NT2/D1 (cell line): ENCODE data around the gene KRT80.
A peak's percentile ranks its signal among the peaks of the same experiment; 100 is the strongest.

Source experiments
- DNase-seq: peaks from one replicate; pipeline ENCODE4 v3.0.0-alpha.2; 2011; ENCODE audit warnings: low read depth, low spot score
- H3K27me3 ChIP-seq: 2 replicates; pipeline ENCODE4 v1.6.0; 2011; ENCODE audit warnings: mild to moderate bottlenecking; ENCODE audit not compliant: insufficient read length, insufficient read depth
- H3K36me3 ChIP-seq: 2 replicates; pipeline ENCODE4 v1.6.1; 2011; ENCODE audit warnings: mild to moderate bottlenecking, low read length, mixed read lengths; ENCODE audit not compliant: insufficient read depth, insufficient read length
- H3K4me1 ChIP-seq: 2 replicates; pipeline ENCODE4 v1.5.1; 2011; ENCODE audit not compliant: insufficient read depth, insufficient read length
- H3K4me3 ChIP-seq: 2 replicates; pipeline ENCODE4 v1.5.1; 2011; ENCODE audit warnings: low read depth; ENCODE audit not compliant: insufficient read length
- H3K9ac ChIP-seq: 2 replicates; pipeline ENCODE4 v1.6.0; 2011; ENCODE audit warnings: low read depth; ENCODE audit not compliant: insufficient read length
- H3K9me3 ChIP-seq: 2 replicates; pipeline ENCODE4 v1.5.1; 2011; ENCODE audit warnings: mild to moderate bottlenecking, low read length; ENCODE audit not compliant: insufficient read depth
- SUZ12 ChIP-seq: IDR thresholded peaks from 2 replicates; pipeline ENCODE4 v1.6.1; 2011; ENCODE audit not compliant: insufficient read length, insufficient read depth; ENCODE audit errors: extremely low read depth
- YY1 ChIP-seq: IDR thresholded peaks from 2 replicates; pipeline ENCODE4 v1.6.1; 2011; ENCODE audit not compliant: insufficient read length, insufficient read depth
- ZNF274 ChIP-seq: IDR thresholded peaks from 2 replicates; pipeline ENCODE4 v1.6.1; 2011; ENCODE audit warnings: mild to moderate bottlenecking, low read depth, low read length

Gene KRT80

DNA sequence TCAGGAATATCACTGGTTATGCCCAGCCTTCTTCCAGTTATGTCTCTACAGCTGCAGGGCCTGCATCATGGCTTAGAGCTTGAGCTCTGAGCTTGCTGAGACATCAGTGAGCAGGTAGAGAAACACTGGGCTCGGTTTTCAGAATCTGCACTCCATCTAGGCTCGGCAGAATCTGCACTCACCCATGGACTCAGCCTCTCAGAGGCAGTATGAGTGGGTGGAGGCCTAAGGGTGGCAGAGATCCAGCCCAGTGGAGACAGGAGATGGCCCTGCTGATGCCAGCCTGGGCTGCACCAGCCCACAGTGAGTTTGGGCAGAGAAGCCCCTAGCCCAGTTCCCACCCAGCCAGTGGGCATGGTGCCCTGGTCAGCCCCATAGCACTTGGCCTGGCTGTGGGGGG is 12.8 kb downstream of the KRT80 start:
- peaks cover 45% of the 10 kb centered on the region for H3K4me1 ChIP-seq
- no peaks in the 10 kb centered on the region for H3K9me3 ChIP-seq
- no peaks in the 10 kb centered on the region for H3K27me3 ChIP-seq
- no peak overlapping the region for H3K9ac ChIP-seq
- H3K4me3 ChIP-seq = no peak overlapping the region
- H3K36me3 ChIP-seq = no peaks in the 10 kb centered on the region
- no peak for TF ChIP-seq SUZ12
- no peak for TF ChIP-seq ZNF274
- no peak for TF ChIP-seq YY1
- no peak for DNase-seq

DNA sequence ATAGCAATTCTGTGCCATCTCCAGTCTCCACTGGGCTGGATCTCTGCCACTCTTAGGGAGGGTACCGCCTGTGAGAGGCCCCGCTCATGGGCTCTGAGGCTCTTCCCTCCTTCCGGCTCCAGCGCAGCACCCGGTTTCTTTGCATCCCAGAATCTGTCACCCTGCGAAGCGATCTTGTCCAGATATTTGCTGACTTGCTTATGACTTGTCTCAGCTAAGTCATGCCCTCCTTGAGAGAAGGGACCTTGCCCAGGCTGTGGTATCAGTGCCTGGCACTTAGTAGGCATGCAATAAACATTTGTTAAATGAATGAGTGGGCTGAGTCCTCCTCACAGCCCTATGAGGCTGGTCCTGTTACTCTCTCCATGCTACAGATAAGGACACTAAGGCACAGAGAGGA is 13.4 kb downstream of the KRT80 start:
- H3K27me3 ChIP-seq = no peaks in the 10 kb centered on the region
- TF ChIP-seq YY1 = no peak
- TF ChIP-seq SUZ12 = no peak
- TF ChIP-seq ZNF274 = no peak
- no peak overlapping the region for H3K9ac ChIP-seq
- no peaks in the 10 kb centered on the region for H3K36me3 ChIP-seq
- H3K4me3 ChIP-seq = no peak overlapping the region
- peaks cover 44% of the 10 kb centered on the region for H3K4me1 ChIP-seq
- H3K9me3 ChIP-seq = no peaks in the 10 kb centered on the region
- no peak for DNase-seq

DNA sequence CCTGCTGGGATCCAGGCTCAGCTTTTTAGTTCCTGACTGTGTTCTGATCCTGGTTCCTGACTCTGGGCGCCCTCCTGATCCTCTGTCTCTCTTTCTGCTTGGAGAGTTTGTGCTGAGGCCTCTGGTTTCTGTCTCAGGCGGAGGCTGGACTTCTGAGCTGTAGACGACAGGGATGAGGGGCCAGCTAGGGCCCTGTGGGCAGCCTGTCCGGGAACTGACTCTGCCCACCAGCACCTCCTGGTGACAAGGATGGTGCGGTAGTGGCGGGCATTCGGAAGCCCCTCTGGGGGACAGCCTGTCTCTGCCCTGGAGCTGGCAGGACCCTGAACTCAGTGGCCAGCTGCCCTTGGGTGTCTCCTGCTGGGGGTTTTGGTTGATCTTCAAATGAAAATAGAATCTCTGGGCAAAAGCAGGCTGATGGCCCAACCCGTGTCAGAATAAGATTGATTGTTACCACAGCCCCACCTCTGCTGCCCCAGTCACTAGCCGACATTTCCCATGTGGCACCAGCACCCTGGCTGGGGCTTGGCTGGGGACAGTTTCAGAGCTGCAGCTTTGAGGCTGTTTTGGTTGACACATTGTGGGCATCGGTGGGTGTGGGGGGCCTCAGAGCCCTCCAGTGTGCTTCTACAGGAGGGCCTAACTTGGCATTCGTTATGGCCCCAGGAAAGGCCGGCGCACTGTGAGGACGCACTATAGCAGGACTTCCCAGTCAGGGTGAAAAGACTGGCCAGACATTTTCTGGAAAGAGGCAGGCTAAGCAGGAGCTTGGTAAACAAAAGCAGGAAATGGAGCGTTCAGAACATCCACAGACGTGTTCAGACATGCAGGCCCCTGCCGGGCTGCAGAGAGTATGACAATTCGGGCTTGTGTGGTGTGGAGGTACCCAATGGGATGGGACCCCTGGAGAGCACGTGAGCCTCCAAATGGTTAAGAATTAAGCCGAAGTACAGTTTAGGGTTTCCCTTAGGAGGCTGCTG is 16.2 kb downstream of the KRT80 start:
- H3K9me3 ChIP-seq = no peaks in the 10 kb centered on the region
- DNase-seq = no peak
- no peaks in the 10 kb centered on the region for H3K27me3 ChIP-seq
- peaks cover 28% of the 10 kb centered on the region for H3K4me1 ChIP-seq
- no peaks in the 10 kb centered on the region for H3K36me3 ChIP-seq
- H3K4me3 ChIP-seq = no peak overlapping the region
- TF ChIP-seq SUZ12 = no peak
- no peak for TF ChIP-seq YY1
- no peak for TF ChIP-seq ZNF274
- H3K9ac ChIP-seq = no peak overlapping the region

DNA sequence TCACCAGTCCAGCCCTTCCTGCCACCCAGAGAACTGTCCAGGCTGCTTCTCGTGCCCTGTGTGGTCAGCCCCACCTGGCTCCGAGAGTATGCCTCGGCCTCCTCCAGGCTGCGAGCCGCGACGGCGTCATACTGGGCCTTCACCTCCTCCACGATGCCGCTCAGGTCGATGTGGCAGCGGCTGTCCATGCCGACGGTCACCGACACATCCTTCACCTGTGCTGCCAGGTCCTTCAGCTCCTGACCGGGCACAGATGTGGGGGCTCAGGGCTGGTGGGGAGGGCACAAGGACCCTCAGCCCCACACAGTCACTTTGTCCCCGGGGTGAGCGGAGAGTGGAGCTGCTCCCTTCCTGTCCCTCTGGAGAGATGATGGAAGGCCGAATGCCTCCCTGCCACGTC is 18.3 kb downstream of the KRT80 start:
- Histone ChIP-seq H3K9ac (peak overlapping the region; percentile 11), H3K27me3 (no peaks in the 10 kb centered on the region), H3K4me1 (peaks cover 28% of the 10 kb centered on the region), H3K9me3 (no peaks in the 10 kb centered on the region), H3K36me3 (no peaks in the 10 kb centered on the region), H3K4me3 (no peak overlapping the region)
- no peak for TF ChIP-seq YY1
- TF ChIP-seq SUZ12 = no peak
- no peak for TF ChIP-seq ZNF274
- DNase-seq = no peak

DNA sequence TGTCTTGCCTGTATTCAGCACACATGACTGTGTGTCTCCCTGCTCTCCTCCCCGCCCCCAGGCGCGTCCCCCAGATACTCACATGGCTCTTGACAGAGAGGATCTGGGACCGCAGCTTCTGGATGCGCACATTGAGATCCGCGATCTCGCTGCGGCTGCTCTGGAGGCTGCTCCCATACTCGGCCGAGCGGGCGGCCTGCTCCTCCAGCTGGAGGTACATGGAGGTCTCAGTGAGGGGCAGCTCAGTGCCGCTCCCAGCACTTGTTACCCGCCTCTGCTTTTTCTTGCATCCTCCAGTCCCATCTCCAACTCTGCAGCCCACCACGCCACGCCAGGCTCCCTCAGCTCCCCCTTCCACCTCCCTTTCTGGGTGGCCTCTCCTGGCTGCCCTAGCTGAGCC is 18.9 kb downstream of the KRT80 start:
- Histone ChIP-seq H3K9ac (no peak overlapping the region), H3K9me3 (no peaks in the 10 kb centered on the region), H3K27me3 (no peaks in the 10 kb centered on the region), H3K4me1 (peaks cover 29% of the 10 kb centered on the region), H3K4me3 (no peak overlapping the region), H3K36me3 (no peaks in the 10 kb centered on the region)
- DNase-seq = no peak
- TF ChIP-seq ZNF274 (no peak), YY1 (no peak), SUZ12 (no peak)

DNA sequence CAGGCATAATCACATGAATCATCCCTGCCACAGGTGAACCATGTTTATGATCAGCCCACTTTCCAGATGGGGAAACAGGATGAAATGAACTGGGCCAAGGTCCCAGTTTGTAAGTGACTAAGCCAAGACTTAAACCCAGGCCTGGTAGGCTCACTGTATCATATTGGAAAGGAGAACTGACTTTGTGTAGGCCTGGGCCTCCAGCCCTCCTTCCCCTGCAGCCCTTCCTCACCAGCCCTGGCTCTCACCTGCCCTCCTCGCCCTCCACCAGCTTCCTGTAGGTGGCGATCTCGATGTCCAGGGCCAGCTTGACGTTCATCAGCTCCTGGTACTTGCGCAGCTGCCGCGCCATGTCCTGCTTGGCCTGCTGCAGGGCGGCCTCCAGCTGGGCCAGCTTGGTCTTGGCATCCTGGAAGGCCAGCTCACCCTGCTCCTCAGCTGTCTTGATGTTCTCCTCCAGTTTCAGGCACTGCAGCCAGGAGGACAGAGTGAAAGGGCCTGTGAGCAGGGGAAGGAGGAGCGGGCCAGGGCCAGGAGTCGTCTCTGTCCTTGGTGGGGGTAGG is 19.8 kb downstream of the KRT80 start:
- H3K9me3 ChIP-seq = no peaks in the 10 kb centered on the region
- TF ChIP-seq ZNF274 (no peak), SUZ12 (no peak), YY1 (no peak)
- no peak overlapping the region for H3K4me3 ChIP-seq
- DNase-seq = no peak
- H3K9ac ChIP-seq = no peak overlapping the region
- no peaks in the 10 kb centered on the region for H3K36me3 ChIP-seq
- peaks cover 24% of the 10 kb centered on the region for H3K4me1 ChIP-seq
- no peaks in the 10 kb centered on the region for H3K27me3 ChIP-seq

DNA sequence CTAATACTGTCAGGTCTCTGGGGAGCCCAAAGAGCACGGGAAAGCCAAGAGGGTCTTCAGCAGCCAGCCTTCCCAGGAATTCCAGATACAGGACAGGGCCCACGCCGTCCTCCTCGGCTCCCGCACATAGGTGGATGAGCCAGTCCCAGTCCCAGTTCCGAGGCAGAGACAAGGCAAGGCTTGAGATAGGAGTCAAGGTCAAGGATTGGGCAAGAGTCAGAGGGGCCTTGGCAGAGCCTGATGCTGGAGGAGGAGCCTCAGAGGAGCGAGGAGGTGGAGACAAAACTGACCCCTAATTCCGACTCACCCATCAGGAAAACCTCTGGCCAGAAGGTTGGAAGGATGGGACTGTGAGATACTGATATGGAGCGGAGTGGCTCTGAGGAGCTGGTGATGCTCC is 21.0 kb downstream of the KRT80 start:
- Histone ChIP-seq H3K4me3 (no peak overlapping the region), H3K9me3 (no peaks in the 10 kb centered on the region), H3K27me3 (no peaks in the 10 kb centered on the region), H3K9ac (no peak overlapping the region), H3K36me3 (no peaks in the 10 kb centered on the region), H3K4me1 (peaks cover 22% of the 10 kb centered on the region)
- TF ChIP-seq ZNF274 = no peak
- TF ChIP-seq SUZ12 = no peak
- no peak for TF ChIP-seq YY1
- DNase-seq = no peak
